ACHN (cell line): Measurements from ENCODE around the gene LNPK.
"Not testable (repeated sequence)": the region's sequence is repeated elsewhere in the genome, so short reads cannot be mapped to it uniquely, and the experiment has no call there.

ENCODE experiments used
- DNase-seq: peaks from one replicate; pipeline ENCODE4 v3.0.0-alpha.2; 2015
- in situ Hi-C: cut with HindIII; loops from 2 replicates; pipeline ENCODE4 v1.10.0; 2017; ENCODE audit warnings: low sequenced_read_pairs, low pct_ligation_motif_present, low pct_unique_long_range_greater_than_20kb

LNPK gene

GRCh38 chr2:176001916-176002687 is at the start of gene LNPK:
LNPK (minus strand) TSS chr2:176002267; CDS start chr2:175995584, 6,683 bp downstream.
- in situ Hi-C loops: no loop called here
- peak; percentile 93 for DNase-seq

- in situ Hi-C loops: no loop called here
- DNase-seq: no peak
Measured at GRCh38 chr2:176039375-176039774, 37.3 kb upstream of the LNPK start.

- in situ Hi-C loops: no loop called here
- no peak for DNase-seq
Measured at GRCh38 chr2:176038694-176039093, 36.6 kb upstream of the LNPK start.

- in situ Hi-C loops: no loop called here
- no peak for DNase-seq
Measured at GRCh38 chr2:176035013-176035691, 33.1 kb upstream of the LNPK start.

GRCh38 chr2:176027806-176028205 is 25.7 kb upstream of the LNPK start:
- in situ Hi-C loops: no loop called here
- DNase-seq: no peak

GRCh38 chr2:176025932-176026331 is 23.9 kb upstream of the LNPK start:
- no peak for DNase-seq
- in situ Hi-C loops: no loop called here

- in situ Hi-C loops: no loop called here
- DNase-seq: no peak
Measured at GRCh38 chr2:176024083-176024482, 22.0 kb upstream of the LNPK start.

GRCh38 chr2:176022048-176022447 is 20.0 kb upstream of the LNPK start:
- in situ Hi-C loops: no loop called here

GRCh38 chr2:176020400-176020799 is 18.3 kb upstream of the LNPK start:
- no peak for DNase-seq
- in situ Hi-C loops: no loop called here

More at GRCh38 chr2:176022048-176022447, 20.0 kb upstream of the LNPK start:
- no peak for DNase-seq

- in situ Hi-C loops: no loop called here
- no peak for DNase-seq
Measured at GRCh38 chr2:176018708-176019107, 16.6 kb upstream of the LNPK start.

- in situ Hi-C loops: no loop called here
- no peak for DNase-seq
Measured at GRCh38 chr2:176009445-176009844, 7.4 kb upstream of the LNPK start.

- no peak for DNase-seq
- in situ Hi-C loops: no loop called here
Measured at GRCh38 chr2:176004934-176005333, 2.9 kb upstream of the LNPK start.

- in situ Hi-C loops: no loop called here
- no peak for DNase-seq
Measured at GRCh38 chr2:176003958-176004357, 1.9 kb upstream of the LNPK start.

GRCh38 chr2:176002688-176003210 is 682 bp upstream of the LNPK start:
- in situ Hi-C loops: no loop called here
- peak; percentile 23 for DNase-seq

- in situ Hi-C loops: no loop called here
Measured at GRCh38 chr2:176001281-176001915, 669 bp downstream of the LNPK start.

GRCh38 chr2:175999283-175999819 is 2.7 kb downstream of the LNPK start:
- no peak for DNase-seq
- in situ Hi-C loops: no loop called here

More at GRCh38 chr2:176001281-176001915, 669 bp downstream of the LNPK start:
- DNase-seq: peak; percentile 47

- no peak for DNase-seq
- in situ Hi-C loops: no loop called here
Measured at GRCh38 chr2:175990099-175990498, 12.0 kb downstream of the LNPK start.

GRCh38 chr2:175987126-175987525 is 14.9 kb downstream of the LNPK start:
- in situ Hi-C loops, DNase-seq: not testable (repeated sequence)

- no peak for DNase-seq
- in situ Hi-C loops: no loop called here
Measured at GRCh38 chr2:175984846-175985245, 17.2 kb downstream of the LNPK start.
